GM18873 (cell line): ENCODE results near the gene GRAPL.
A peak's percentile ranks its signal among the peaks of the same experiment; 100 is the strongest.
"Not testable (repeated sequence)": the region's sequence is repeated elsewhere in the genome, so short reads cannot be mapped to it uniquely, and the experiment has no call there.

Experiments used
- ATAC-seq: cut with Tn5 transposase; IDR thresholded peaks from one replicate; pipeline ENCODE4 v1.9.1; 2021; ENCODE audit warnings: mild to moderate bottlenecking, moderate library complexity, moderate number of reproducible peaks; ENCODE audit not compliant: unreplicated experiment, low FRiP score

The GRAPL gene

DNA sequence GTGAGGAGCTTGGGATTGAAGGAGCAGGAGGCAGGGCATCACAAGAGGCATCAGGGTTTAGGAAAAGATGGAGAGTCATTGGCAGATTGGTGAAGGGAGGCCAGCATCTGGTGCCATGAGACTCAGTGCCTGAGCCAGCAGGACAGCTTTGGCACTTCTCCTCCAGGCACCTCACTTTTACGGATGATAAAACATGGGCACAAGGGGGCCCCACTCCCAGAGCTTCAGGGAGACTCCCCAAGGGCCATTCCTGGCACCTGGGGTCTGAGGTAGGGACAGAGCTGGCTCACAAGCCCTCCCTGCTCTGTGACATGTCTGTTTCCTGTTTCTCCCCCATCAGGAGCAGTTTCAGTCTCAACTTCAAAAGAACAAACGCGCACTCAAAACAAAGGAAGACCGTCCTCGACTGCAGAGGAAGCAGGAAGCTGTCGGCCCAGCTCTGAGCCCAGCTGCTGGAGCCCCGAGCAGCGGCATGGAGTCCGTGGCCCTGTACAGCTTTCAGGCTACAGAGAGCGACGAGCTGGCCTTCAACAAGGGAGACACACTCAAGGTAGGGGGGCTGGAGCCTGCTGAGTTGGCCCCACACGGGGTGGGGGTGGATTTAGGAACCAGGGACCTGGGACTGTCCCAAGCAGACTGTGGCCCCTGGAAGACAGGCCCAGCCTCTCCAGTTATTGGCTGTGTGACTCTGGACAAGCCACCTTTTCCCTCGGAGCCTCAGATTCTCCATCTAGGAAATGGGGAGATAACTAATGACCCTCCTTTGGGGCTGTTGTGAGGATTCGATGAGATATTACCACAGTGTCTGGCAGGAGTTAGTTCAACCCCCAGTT is at the start of gene GRAPL:
GRAPL (plus strand) TSS at position 442 of the 833 bp plus-strand sequence; CDS start at position 473, 31 bp downstream.
- not testable (repeated sequence) for ATAC-seq

DNA sequence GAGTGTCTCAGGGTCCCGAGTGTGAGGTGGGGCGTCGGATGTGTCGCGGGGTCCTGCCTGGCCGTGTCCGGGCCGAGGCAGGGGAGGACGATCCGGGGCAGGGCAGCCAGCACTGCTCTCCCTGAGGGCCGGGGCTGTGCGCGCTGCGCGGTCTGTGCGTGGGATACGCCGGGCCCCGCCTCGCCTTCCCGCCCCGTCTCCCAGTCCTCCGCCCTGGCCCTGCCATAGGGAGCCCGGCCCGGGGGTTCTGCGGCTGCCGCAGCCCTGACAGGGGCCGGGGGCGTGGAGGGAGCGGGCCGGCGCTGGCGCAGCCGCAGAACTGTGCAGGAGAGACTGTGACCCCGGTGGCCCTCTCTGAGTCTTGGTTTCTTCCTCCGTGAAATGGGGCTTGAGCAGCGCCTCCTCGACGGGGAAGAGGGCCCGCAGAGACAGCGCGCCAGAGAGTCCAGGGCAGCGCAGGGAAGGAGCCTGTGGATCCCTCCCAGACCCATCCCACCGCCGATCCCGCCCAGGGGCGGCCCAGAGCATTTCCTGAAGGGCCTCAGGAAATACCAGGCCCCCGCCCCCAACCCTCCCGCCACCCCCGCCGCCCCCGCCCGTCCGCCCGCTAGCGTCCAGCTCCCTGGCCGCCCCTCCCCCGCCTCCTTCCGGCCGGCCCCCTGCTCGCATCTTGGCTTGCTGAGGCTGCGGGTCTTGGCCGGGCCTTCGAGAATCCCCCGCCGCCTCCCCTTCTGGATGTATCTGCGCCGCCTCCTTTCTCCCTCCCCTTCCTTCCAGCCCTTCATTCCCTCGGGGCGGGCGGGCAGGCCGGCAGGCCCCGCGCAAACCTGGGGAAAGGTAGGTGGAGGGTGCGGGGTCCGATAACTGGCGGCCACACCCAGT is 38.3 kb upstream of the GRAPL start:
- ATAC-seq = not testable (repeated sequence)

DNA sequence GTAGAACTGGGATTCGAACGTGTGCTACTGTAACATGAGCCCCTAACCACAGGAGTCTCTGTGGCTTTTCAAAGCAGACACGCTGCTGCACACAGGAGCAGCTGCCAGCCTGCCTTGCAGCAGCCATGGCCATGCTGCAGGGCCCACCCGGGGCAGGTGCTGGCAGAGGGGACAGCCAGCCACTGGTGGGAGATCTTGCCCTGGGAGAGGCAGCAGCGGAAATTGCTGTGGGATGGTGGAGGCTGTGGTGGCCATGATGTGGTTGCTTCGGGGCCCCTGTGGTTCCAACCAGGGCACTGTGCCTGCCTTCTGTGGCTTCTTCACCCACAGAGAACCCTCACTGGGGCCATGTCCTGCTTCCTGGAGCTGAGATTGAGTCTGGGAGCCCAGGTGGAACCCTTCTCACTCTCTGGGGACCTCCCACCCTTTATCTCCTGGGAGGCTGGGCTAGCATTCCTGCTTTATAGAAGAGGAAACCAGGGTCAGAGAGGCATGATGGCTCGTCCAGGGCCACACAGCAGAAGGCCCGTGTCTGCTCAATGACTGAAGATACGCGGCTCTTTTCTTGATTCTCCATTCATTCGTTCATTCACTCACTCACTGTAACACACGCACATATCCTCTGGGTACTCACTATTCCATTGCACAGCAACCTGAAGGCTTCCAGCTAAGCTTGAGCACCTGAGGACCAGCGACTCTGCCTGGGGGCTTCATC is 37.2 kb upstream of the GRAPL start:
- peak; percentile 44 for ATAC-seq

DNA sequence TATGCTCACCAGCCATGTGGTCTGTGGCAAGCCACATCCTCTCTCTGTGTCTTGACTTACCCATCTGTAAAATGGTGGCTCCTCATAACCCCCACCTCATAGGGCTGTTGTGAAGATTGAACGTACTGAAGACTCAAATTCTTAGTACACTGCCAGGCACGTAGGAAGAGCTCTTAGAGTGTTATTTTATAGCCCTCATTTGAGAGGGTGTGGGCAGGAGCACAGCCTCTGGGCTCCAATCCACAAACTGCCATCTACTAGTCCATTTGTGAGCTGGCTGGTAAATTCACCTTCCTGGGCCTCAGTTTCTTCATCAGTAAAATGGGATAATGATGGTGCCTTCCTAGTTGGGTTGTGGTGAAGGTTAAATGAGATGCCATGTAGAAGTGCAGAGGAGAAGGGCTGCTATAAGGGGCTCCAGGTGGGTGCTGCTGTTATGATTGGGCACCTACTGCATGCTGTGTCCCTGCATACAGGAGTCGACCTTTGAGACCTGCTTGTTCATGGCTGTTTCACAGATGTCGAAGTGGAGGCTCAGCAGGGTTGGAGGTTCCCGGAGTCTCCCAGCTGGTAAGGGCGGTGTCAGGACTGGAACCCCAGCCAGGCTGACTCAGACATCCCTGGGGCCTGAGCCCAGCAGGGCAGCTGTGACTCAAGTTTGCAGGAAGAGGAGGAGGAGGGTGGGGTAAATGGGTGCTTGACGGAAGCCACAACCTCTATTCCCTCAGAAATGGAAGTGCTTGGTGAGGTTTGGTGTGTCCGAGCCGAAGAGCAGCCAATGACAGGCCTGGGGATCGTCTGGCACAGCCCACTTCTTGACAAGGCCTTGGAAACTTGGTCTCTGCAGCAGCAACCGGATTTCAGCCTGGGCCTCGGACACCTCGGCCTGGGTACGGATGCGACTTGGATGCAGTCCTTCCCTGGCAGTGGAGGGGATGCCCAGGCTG is 34.4 kb upstream of the GRAPL start:
- not testable (repeated sequence) for ATAC-seq

DNA sequence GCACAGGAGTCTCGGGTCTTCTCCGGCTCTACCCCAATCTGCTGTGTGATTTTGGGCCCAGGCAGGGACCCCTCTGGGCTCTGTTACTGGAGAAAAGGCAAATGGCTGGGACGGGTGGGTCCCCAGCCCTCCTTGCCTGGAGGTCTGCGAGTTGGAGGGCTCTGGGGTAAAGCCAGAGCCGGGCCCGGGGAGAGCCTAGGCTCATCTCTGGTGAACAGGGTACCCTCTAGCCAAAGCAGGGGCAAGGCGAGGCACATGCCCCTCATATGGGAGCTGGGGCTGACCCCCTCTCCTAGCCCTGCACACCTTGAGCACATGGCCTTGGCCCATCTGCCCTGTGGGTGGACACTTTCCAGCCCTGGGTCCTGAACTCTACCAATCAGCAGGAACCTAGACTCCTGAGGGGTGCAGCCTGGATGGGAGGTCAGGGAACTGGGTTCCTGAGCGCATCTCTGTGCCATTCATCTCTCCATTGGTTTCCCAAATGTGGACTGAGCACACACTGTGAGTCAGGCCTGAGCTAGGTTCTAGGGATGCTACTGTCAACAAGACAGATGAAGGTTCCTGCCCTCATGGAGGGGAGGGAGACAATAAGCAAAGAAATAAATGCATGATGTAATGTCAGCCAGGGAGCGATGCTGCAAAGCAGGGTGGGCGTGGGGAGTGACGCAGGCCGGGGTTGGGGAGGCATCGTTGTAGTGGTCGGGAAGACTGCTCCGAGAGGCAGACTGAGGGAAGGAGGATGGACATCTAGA is 33.5 kb upstream of the GRAPL start:
- ATAC-seq = not testable (repeated sequence)

DNA sequence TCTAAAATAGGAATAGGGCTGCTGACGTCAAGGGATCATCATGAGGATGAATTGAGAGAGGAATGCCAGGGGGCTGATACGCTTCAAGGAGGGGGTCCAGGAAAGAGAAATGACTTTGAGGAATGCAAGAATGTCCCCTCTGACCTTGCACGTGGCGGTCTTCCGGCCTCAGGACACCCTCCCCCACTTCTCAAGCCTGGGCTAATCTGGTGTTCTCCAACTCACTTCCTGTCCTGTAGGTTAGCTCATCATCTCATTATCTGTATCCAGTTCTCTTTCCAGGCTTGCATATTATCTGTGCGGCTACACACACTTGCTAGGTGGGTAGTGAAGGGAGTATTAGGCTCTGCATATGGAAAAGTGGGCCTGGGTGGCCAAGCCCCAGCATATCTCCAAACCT is 18.9 kb upstream of the GRAPL start:
- not testable (repeated sequence) for ATAC-seq

DNA sequence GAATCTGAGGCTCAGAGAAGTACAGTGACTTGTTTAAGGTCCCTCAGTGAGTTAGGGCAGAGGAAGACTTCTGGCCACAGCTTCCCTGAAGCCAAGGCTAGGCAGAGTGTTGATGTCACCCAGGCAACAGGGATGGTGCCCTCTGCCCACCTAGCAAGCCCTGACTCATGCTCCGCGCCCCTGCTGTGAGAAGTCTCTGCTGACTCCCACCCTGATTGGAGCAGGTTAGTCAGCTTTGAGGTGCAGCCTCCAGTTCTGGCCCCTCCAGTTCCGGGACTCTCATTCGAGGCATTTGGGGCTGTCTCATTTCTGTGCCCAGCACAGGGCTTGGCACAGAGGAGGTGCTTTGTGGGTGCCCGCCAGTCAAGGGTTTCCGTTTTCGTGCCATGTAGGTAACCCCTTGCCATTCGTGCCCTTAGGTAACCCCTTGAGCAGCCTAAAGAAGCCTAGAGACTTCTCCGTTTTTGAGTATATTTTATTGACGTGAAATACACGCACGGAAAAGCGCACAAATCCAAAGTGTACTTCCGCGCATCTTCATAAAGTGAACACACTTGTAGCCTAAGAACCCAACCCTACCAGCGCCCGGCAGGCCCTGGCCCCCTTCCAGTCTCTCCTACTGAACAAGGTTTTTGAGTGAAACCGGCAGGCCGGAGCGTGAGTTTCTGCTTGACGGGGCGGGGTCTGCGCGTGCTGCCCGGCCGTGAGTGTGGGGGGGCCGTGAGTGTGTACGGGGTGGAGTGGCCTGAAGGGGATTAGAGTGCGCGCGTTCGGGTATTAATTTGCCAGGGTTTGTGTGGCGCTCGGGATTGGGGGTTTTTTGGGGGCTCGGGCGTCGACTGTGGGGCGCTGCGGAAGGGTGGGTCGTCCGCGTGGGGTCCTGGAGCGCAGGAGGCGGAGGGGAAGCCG is 16.9 kb upstream of the GRAPL start:
- peak; percentile 9 for ATAC-seq

DNA sequence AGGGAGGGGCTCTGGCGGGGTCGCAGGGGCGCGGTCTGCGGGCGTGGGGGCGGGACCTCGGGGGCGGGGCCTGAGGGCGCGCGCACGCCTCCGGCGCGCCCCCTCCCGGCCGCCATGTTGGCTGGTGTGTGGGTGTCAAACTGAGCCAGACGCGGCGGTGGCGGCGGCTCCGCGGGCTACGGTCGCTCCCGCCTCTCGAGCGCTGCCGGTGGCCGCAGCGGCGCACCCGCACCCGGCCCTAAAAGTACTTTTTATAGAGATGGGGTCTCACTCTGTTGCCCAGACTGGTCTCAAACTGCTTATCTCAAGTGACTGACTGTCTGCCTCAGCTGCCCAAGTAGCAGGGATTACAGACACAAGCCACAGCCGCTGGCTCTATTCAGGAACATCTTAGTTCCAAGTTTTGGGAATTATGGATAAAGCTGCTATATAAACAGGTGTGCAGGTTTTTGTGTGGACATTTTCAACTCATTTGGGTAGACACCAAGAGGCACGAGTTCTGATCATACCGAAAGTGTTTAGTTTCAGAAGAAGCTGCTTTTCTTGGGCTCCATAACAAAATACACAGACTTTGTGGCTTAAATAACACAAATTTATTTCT is 16.2 kb upstream of the GRAPL start:
- ATAC-seq = peak; percentile 72

DNA sequence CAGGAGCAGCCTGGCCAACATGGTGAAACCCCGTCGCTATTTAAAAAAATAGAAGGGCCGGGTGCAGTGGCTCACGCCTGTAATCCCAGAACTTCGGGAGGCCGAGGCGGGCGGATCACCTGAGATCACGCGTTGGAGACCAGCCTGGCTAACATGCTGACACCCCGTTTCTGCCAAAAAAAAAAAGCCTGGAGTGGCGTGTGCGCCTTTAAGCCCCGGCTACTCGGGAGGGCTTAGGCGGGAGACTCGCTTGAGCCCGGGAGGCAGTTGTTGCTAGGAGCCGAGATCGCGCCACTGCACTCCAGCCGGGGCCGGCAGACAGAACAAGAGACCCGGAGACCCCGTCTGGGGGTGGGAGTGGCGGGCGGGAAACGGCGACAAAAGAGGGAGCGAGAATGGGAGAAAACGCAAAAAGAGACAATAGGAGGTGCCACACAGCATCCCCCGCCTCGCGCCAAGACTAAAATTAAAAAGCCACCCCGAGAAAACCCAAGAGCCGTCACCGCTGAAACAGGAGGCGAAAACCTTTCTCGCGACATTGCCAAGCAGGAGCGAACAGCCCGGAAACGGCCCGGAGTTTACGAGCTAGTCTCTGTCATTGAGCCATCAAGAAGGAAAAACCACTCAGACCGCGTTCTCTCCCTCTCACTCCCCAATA is 15.5 kb upstream of the GRAPL start:
- ATAC-seq = not testable (repeated sequence)

DNA sequence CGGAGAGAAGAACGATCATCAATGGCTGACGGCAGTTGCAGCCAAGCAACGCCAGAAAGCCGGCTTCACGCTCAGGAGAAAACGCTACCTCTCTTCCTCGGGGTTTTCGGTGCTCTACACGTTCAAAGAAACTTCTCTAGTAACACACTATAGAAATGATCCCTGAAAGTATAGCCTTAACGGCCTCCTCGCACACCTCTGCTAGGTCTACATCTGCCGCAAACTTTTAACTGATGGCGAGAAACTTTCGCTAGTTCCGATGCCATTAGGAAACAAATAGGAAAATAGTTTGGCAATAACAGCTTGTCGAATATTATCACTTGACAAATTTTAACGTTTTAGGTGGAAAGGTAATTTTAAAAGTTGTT is 14.9 kb upstream of the GRAPL start:
- ATAC-seq = not testable (repeated sequence)

DNA sequence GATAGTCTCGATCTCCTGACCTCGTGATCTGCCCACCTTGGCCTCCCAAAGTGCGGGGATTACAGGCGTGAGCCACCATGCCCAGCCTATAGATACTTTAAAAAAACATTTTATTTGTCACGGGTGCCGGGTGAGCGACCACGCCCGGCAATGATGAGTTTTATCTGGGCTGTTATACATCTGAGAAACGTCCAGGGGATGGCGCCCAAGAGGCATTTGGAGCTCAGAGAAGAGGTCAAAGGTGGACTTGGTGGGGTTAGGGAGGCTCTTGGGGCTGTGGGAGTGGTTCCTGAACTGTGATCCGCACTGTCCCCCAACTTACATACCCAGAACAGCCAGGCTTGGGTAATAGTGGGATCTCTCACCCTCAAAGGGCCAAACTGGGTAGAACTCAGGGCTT is 8.7 kb upstream of the GRAPL start:
- not testable (repeated sequence) for ATAC-seq

DNA sequence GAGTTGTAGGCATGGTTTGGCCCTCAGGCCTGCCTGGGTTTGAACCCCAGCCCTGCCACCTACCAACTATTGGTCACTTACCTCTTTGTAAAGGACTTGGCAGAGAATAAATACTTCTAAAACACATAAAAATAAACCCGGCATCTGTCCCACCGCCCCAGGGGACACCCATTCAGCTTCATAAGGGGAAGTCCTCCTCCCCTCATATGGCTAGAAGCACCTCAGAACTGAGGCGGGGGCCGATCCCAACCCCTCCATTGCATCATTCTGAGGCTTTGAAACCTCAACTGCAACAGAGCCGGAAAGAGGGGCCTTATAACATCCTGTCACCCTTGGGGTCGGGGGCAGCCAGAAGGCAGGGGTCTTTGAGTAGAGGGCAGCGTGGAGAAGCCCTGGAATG is 2.1 kb upstream of the GRAPL start:
- ATAC-seq = not testable (repeated sequence)

DNA sequence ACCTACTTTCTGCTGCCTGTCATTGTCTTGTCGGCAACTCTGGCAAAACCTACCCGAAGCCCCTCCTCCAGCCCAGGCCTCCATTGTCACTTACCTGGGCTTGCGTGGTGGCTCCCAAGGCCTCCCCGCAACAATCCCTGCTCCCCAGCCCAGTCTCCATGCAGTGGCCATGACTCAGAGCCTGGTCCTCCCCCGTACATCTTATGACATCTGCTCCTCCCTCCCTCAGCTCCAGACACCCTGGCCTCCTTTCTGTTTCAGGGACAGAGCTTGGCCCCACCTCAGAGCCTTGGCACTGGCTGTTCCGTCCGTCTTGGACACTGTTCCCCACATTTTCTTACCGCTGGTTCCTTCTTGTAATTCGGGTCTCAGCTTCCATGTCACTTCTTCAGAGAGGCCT is 2.1 kb downstream of the GRAPL start:
- not testable (repeated sequence) for ATAC-seq

DNA sequence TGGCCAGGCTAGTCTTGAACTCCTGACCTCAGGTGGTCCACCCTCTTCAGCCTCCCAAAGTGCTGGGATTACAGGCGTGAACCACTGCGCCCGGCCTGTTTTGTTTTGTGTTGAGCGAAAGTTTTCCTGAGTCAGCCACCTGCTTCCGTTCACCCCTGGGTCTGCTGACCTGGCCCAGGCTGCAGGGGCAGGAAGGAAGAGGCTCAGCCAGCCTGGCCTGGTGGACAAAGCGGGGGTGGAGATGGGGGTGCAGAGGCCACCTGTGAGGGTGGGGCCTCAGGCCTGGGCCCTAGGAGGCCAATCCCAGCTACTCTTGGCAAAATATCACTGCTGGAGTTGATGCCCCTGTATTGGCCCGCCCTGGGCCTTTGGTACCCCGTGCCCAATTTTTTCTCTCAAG is 3.7 kb downstream of the GRAPL start:
- ATAC-seq = not testable (repeated sequence)

DNA sequence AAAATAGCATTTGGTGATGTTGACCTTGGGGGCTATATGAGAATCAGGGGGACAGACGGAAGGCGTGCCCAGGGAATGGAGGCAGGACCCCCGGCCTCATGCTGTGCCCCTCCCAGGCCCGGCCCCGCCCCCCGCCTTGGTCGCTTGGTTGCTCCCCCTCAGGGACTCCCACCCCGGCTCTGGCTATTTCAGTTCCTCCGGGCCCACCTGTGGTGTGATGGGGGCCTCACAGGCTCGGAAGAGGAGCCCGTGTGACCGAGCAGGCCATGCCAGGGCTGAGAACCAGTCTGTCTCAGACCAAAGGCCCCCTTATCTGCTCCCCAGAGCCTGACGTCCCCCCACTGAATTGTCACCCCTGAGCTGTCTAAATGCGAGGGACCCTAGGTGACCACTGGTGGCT is 4.4 kb downstream of the GRAPL start:
- ATAC-seq = not testable (repeated sequence)

DNA sequence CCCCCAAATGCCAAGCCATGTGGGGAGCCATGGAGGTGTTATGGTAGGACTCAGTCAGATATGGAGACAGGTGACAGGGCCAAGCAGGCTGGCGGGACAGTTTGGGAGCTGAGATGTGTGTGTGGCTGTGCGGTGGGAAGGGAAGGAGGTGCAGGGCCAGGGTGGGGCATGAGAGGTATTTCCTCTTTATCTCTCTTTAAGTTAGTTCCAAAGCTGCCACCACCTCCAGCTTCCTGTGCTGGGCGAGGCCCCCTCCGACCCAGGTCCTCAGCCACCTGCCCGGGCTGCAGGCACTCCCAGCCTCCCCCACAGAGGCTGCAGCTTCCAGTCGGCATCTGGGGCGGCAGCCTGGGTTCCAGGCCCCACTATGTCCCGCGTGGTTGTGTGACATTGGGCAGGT is 6.4 kb downstream of the GRAPL start:
- ATAC-seq = not testable (repeated sequence)

DNA sequence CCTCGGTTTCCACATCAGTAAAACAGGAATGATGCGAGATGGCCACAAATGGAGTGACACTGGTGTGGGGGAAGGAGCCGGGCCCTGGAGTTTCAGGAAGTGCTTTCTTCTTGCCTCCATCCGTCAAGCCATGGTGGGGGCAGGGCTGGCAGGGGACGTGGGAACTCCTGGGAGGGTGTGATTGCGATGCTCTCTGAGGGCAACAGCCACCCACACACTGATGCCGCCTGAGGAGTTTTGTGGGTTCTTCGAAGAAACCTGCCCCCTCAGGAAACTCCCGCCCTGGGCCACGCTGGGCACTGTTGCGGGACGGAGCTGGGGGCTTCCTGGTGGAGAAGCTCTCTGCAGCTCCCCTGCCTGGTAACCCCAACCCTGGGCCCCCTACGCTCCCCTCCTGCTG is 8.0 kb downstream of the GRAPL start:
- ATAC-seq = not testable (repeated sequence)
